Hepatocyte (in vitro differentiated cells): ENCODE measurements around the gene ARHGEF10L. TPM values are rescaled to one million over a fixed set of nuclear protein-coding genes. Genes with fewer than 3 reads are reported as not detected.

Source experiments
- DNase-seq: peaks from one replicate; pipeline ENCODE4 v3.0.0-alpha.2; 2016; ENCODE audit warnings: low spot score
- H2AFZ ChIP-seq: fragments of 200-600 bp; sonication (generic); 2 replicates; pipeline ENCODE4 v1.6.0; 2016; ENCODE audit warnings: antibody characterized with exemption, mild to moderate bottlenecking
- H3K27ac ChIP-seq: fragments of 200-600 bp; sonication (generic); 2 replicates; pipeline ENCODE4 v1.5.1; 2016; ENCODE audit warnings: mild to moderate bottlenecking
- H3K27me3 ChIP-seq: fragments of 200-600 bp; sonication (generic); 2 replicates; pipeline ENCODE4 v1.6.1; 2016
- H3K36me3 ChIP-seq: fragments of 200-600 bp; sonication (generic); replicated peaks from 2 replicates; pipeline ENCODE4 v1.5.1; 2016; ENCODE audit warnings: low read depth; ENCODE audit not compliant: insufficient read depth
- H3K4me1 ChIP-seq: fragments of 200-600 bp; sonication (generic); 2 replicates; pipeline ENCODE4 v1.5.1; 2016; ENCODE audit warnings: mild to moderate bottlenecking, moderate library complexity; ENCODE audit not compliant: insufficient read depth
- H3K4me2 ChIP-seq: fragments of 200-600 bp; sonication (generic); 2 replicates; pipeline ENCODE4 v1.6.0; 2016
- H3K4me3 ChIP-seq: fragments of 200-600 bp; sonication (generic); 2 replicates; pipeline ENCODE4 v1.5.1; 2016; ENCODE audit warnings: mild to moderate bottlenecking
- H3K79me2 ChIP-seq: fragments of 200-600 bp; sonication (generic); 2 replicates; pipeline ENCODE4 v1.6.0; 2017; ENCODE audit warnings: mild to moderate bottlenecking
- H3K9me2 ChIP-seq: fragments of 200-600 bp; sonication (generic); replicated peaks from 2 replicates; pipeline ENCODE4 v1.6.0; 2017; ENCODE audit warnings: mild to moderate bottlenecking; ENCODE audit not compliant: insufficient read depth
- H3K9me3 ChIP-seq: fragments of 200-600 bp; sonication (generic); 2 replicates; pipeline ENCODE4 v1.5.1; 2016; ENCODE audit warnings: low read depth, mild to moderate bottlenecking
- H4K20me1 ChIP-seq: fragments of 200-600 bp; sonication (generic); 2 replicates; pipeline ENCODE4 v1.6.0; 2016; ENCODE audit warnings: mild to moderate bottlenecking; ENCODE audit not compliant: insufficient read depth, poor library complexity, severe bottlenecking
- EZH2 ChIP-seq: fragments of 200-600 bp; sonication (generic); IDR thresholded peaks from 2 replicates; pipeline ENCODE4 v1.6.1; 2016; ENCODE audit warnings: antibody characterized with exemption, mild to moderate bottlenecking, borderline replicate concordance
- EZH2phosphoT487 ChIP-seq: fragments of 200-600 bp; sonication (generic); IDR thresholded peaks from one replicate; pipeline ENCODE4 v1.6.1; 2018; ENCODE audit warnings: antibody characterized with exemption, mild to moderate bottlenecking, low read depth, moderate library complexity; ENCODE audit not compliant: unreplicated experiment, severe bottlenecking
- WGBS: methylation state at CpG from one replicate; pipeline ENCODE4 v1.1.6; 2016; ENCODE audit warnings: low lambda C conversion rate; ENCODE audit errors: missing lambda C conversion rate; 5-methylcytosine and 5-hydroxymethylcytosine counted together
- polyA plus RNA-seq: library from polyadenylated mRNA; unstranded; fragments of >200 nt; fragmentation: Nextera tagmentation; extraction: Ambion mirVana; gene quantifications from 2 replicates; pipeline ENCODE4 v1.2.1, GENCODE V29; 2016
- total RNA-seq: library from RNA; depleted of rRNA; stranded (reverse); fragments of >200 nt; gene quantifications from 2 replicates; pipeline ENCODE4 v1.2.3, GENCODE V29; 2014
- TF ChIP-seq, protein P1 (sequence below): fragments of 200-600 bp; sonication (generic); IDR thresholded peaks from 2 replicates; pipeline ENCODE4 v1.5.1; 2016; ENCODE audit warnings: antibody characterized with exemption, mild to moderate bottlenecking; ENCODE audit not compliant: poor library complexity

The ARHGEF10L gene
- total and polyA plus RNA-seq, 2 experiments from 2014 or later: 40.4 to 48.3 TPM

DNA sequence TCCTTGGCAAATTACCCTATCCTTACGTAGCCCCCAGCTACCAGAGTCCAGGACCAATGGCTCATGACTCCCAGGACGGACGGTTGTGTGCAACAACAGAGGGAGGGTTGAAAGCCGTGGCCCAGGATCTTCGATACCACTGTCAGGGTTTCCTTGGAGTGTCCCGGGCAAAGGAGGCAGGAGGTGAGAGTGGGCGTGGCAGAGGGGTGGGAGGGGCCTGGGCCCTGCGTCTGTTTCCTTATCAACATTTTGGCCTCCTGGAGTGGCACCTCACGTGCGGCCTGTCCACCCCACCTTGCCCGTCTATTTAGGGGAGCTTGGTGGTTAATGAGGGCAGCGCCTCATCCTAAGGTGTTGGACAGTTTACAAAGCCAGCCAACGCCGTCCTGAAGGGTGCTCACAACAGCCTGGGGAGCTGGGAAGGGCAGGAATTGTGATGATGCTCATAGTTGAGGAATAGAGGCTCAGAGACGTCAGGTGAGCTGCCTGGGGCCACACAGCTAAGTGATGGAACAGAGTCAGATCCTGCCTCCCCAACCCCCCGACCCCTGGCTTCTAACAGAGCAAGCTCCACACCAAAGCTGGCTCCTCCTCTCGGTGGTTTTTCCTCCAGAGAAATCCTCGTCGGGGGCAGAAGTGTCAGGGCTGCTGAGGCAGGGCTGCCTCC, 17.4 kb upstream of the ARHGEF10L start:
- Histone ChIP-seq H3K9me2 (no peaks in the 10 kb centered on the region), H3K4me1 (no peaks in the 10 kb centered on the region), H3K4me3 (no peak overlapping the region), H3K27ac (no peak overlapping the region), H3K27me3 (no peaks in the 10 kb centered on the region), H4K20me1 (no peaks in the 10 kb centered on the region), H3K9me3 (no peaks in the 10 kb centered on the region), H3K4me2 (no peak overlapping the region), H2AFZ (no peak overlapping the region), H3K36me3 (no peaks in the 10 kb centered on the region), H3K79me2 (no peaks in the 10 kb centered on the region)
- 71% methylated on average over 19 of the region's 19 CpGs for WGBS
- no peak for DNase-seq
- no peak for TF ChIP-seq EZH2

DNA sequence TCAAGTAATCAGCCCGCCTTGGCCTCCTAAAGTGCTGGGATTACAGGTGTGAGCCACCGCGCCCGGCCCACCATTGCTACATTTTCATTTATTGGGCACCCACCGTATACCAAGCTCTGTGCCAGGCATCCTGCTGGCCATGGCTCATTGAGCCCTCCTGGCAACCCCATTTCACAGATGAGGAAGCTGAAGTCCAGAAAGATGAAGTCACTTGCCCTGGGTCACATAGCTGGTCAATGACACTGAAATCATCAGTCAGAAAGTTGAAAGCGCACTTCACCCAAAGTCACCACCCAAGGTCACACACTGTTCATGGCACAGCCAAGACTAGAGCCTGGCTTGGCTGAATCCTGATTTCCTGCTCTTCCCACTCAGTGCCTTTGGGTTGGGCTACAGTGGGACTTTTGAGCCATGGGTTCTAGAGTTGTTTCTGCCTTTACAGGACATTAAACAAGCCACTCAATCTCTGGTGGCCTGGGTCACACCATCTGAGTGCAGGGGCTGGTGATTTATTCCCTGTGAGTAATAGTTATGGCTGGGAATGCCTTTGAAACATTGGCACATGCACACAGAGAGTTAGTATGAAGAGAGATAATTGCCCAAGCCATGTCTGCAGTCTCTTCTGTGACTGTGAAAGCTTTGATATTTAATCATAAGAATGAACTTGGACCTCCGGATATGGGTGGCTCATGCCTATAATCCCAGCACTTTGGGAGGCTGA, 16.0 kb upstream of the ARHGEF10L start:
- no peak for TF ChIP-seq EZH2
- no peak for TF ChIP-seq EZH2phosphoT487
- TF ChIP-seq, protein P1, sequence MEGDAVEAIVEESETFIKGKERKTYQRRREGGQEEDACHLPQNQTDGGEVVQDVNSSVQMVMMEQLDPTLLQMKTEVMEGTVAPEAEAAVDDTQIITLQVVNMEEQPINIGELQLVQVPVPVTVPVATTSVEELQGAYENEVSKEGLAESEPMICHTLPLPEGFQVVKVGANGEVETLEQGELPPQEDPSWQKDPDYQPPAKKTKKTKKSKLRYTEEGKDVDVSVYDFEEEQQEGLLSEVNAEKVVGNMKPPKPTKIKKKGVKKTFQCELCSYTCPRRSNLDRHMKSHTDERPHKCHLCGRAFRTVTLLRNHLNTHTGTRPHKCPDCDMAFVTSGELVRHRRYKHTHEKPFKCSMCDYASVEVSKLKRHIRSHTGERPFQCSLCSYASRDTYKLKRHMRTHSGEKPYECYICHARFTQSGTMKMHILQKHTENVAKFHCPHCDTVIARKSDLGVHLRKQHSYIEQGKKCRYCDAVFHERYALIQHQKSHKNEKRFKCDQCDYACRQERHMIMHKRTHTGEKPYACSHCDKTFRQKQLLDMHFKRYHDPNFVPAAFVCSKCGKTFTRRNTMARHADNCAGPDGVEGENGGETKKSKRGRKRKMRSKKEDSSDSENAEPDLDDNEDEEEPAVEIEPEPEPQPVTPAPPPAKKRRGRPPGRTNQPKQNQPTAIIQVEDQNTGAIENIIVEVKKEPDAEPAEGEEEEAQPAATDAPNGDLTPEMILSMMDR: no peak
- H3K79me2 ChIP-seq: no peaks in the 10 kb centered on the region
- no peaks in the 10 kb centered on the region for H3K9me3 ChIP-seq
- H4K20me1 ChIP-seq: no peaks in the 10 kb centered on the region
- no peak overlapping the region for H3K4me3 ChIP-seq
- no peaks in the 10 kb centered on the region for H3K4me1 ChIP-seq
- H3K9me2 ChIP-seq: no peaks in the 10 kb centered on the region
- H2AFZ ChIP-seq: no peak overlapping the region
- no peaks in the 10 kb centered on the region for H3K36me3 ChIP-seq
- H3K27ac ChIP-seq: no peak overlapping the region
- no peaks in the 10 kb centered on the region for H3K27me3 ChIP-seq
- DNase-seq: no peak
- 96% methylated on average over 7 of the region's 7 CpGs for WGBS
- no peak overlapping the region for H3K4me2 ChIP-seq

DNA sequence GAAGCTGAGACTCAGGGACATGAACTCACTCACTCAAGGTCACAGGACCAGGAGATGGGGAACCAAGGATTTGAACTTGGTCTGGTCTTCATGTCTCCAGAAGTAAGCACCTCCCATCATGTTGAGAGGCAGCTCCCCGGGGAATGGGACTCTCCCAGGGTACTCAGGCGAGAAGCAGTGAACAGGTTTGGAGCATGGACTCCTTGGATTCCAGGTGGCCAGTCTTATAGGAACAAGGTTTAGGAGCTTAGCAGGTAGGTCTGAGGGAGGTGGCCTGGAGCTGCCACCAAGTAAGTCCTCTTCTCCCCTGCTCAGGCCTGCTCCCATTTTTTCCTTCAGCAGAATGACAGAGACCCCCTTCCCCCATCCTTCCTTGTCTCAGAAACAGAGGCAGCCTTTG, 14.9 kb upstream of the ARHGEF10L start:
- TF ChIP-seq EZH2phosphoT487: no peak
- Histone ChIP-seq H3K9me2 (no peaks in the 10 kb centered on the region), H3K4me2 (no peak overlapping the region), H3K79me2 (no peaks in the 10 kb centered on the region), H3K4me1 (no peaks in the 10 kb centered on the region), H3K27me3 (no peaks in the 10 kb centered on the region), H3K4me3 (no peak overlapping the region), H3K9me3 (no peaks in the 10 kb centered on the region), H3K27ac (no peak overlapping the region), H3K36me3 (no peaks in the 10 kb centered on the region), H4K20me1 (no peaks in the 10 kb centered on the region), H2AFZ (no peak overlapping the region)
- no peak for DNase-seq
- WGBS: 100% methylated on average over 2 of the region's 2 CpGs

DNA sequence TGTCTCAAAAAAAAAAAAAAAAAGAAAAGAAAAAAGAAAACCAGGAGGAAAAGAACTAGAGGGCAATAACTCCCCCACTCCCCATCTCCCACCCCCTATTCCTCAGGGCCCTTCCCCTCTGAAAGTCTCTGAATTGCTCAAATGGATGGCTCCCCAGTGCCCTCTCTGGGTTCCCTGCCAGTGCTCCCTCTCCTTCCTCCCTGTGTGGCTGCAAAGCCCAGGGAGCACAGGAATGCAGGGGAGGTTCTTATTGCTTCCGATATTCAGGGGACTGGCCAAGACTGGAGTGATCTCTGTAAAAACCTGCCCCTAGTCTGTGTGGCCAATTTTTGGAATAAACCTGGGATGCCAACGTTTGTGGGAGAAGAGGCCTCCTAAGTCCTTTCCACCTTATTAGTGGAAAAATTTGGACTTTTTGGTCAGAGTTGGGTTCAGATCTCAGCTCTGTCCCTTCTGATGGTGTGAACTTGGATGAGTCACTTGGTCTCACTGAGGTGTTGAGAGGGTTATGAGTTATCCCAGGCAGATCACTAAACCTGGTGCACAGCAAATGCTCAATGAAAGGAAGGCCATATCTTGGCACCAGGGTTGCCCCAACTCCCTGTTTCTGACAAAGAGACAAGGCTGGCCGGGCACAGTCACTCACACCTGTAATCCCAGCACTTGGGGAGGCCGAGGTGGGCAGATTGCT, 13.4 kb upstream of the ARHGEF10L start:
- 90% methylated on average over 4 of the region's 4 CpGs for WGBS
- no peaks in the 10 kb centered on the region for H3K27me3 ChIP-seq
- H2AFZ ChIP-seq: no peak overlapping the region
- H3K27ac ChIP-seq: no peak overlapping the region
- H3K4me3 ChIP-seq: no peak overlapping the region
- no peaks in the 10 kb centered on the region for H3K36me3 ChIP-seq
- no peak for DNase-seq
- H3K79me2 ChIP-seq: no peaks in the 10 kb centered on the region
- H3K9me3 ChIP-seq: no peaks in the 10 kb centered on the region
- no peaks in the 10 kb centered on the region for H3K9me2 ChIP-seq
- H3K4me1 ChIP-seq: no peaks in the 10 kb centered on the region
- no peak overlapping the region for H3K4me2 ChIP-seq
- no peaks in the 10 kb centered on the region for H4K20me1 ChIP-seq
- TF ChIP-seq, protein P1: no peak
- TF ChIP-seq EZH2phosphoT487 (no peak), EZH2 (no peak)
